ENCODE results near the gene NPY1R.

Gene NPY1R

GRCh38 chr4:163332526-163333406, at the start of gene NPY1R:
Gene NPY1R, minus strand, starts transcription at chr4:163332596. Its CDS starts 6,042 bp downstream, at chr4:163326554.
- DNase-seq = peak; percentile 69 to 75

GRCh38 chr4:163380703-163381102, 48.3 kb upstream of the NPY1R start:
- DNase-seq = no peak

- DNase-seq = no peak
Observed at GRCh38 chr4:163378661-163379060, 46.3 kb upstream of the NPY1R start.

GRCh38 chr4:163372029-163372428, 39.6 kb upstream of the NPY1R start:
- no peak for DNase-seq

- DNase-seq = no peak
Observed at GRCh38 chr4:163367651-163368050, 35.3 kb upstream of the NPY1R start.

- DNase-seq = no peak
Observed at GRCh38 chr4:163356104-163356503, 23.7 kb upstream of the NPY1R start.

- DNase-seq = no peak
Observed at GRCh38 chr4:163353054-163353453, 20.7 kb upstream of the NPY1R start.

GRCh38 chr4:163350672-163351071, 18.3 kb upstream of the NPY1R start:
- DNase-seq = no peak

- DNase-seq = no peak
Observed at GRCh38 chr4:163344147-163345125, 12.0 kb upstream of the NPY1R start.

- no peak for DNase-seq
Observed at GRCh38 chr4:163343604-163344146, 11.3 kb upstream of the NPY1R start, which contains the start of gene NPY5R. Gene NPY5R, plus strand, starts transcription at chr4:163343892. Its CDS starts 6,382 bp downstream, at chr4:163350274.

- DNase-seq = no peak
Observed at GRCh38 chr4:163335384-163335783, 3.0 kb upstream of the NPY1R start.

- DNase-seq = peak in 1 of 2 donors; percentile 38
Observed at GRCh38 chr4:163331629-163332376, 593 bp downstream of the NPY1R start.

GRCh38 chr4:163330916-163331628, 1.3 kb downstream of the NPY1R start:
- no peak for DNase-seq

GRCh38 chr4:163317110-163317509, 15.3 kb downstream of the NPY1R start:
- DNase-seq = no peak

GRCh38 chr4:163309466-163309865, 22.9 kb downstream of the NPY1R start:
- no peak for DNase-seq

GRCh38 chr4:163303069-163303468, 29.3 kb downstream of the NPY1R start:
- no peak for DNase-seq

- DNase-seq = no peak
Observed at GRCh38 chr4:163300445-163300844, 32.0 kb downstream of the NPY1R start.

- no peak for DNase-seq
Observed at GRCh38 chr4:163295138-163295537, 37.3 kb downstream of the NPY1R start.

GRCh38 chr4:163284304-163284703, 48.1 kb downstream of the NPY1R start:
- DNase-seq = no peak

- DNase-seq = no peak
Observed at GRCh38 chr4:163280703-163281519, 51.5 kb downstream of the NPY1R start.

- no peak for DNase-seq
Observed at GRCh38 chr4:163279713-163280112, 52.7 kb downstream of the NPY1R start.

Measured in hippocampal formation (tissue), 2 donors.